Smooth muscle cell of the brain vasculature (primary cell): ENCODE results near the gene ALPK1.
"Not testable (repeated sequence)": the region's sequence is repeated elsewhere in the genome, so short reads cannot be mapped to it uniquely, and the experiment has no call there.

Experiments
- DNase-seq: peaks from one replicate; pipeline ENCODE4 v3.0.0-alpha.2; 2012; ENCODE audit warnings: low read depth, low spot score

The ALPK1 gene

GRCh38 chr4:112296949-112297880, at the start of gene ALPK1:
TSS of gene ALPK1 (plus strand) at chr4:112297369.
- no peak for DNase-seq

- DNase-seq: no peak
These were observed 46.0 kb upstream of the ALPK1 start for GRCh38 chr4:112251019-112251643.

GRCh38 chr4:112252234-112252633, 44.9 kb upstream of the ALPK1 start:
- no peak for DNase-seq

GRCh38 chr4:112253382-112254000, 43.7 kb upstream of the ALPK1 start:
- no peak for DNase-seq

GRCh38 chr4:112257098-112257497, 40.1 kb upstream of the ALPK1 start:
- DNase-seq: no peak

- no peak for DNase-seq
These were observed 30.3 kb upstream of the ALPK1 start for GRCh38 chr4:112266823-112267222.

- no peak for DNase-seq
These were observed 27.1 kb upstream of the ALPK1 start for GRCh38 chr4:112270051-112270450.

GRCh38 chr4:112270640-112271421, 26.3 kb upstream of the ALPK1 start:
- no peak for DNase-seq

GRCh38 chr4:112272292-112272691, 24.9 kb upstream of the ALPK1 start:
- DNase-seq: no peak

- no peak for DNase-seq
These were observed 22.2 kb upstream of the ALPK1 start for GRCh38 chr4:112274959-112275358.

- no peak for DNase-seq
These were observed 21.1 kb upstream of the ALPK1 start for GRCh38 chr4:112276113-112276512.

- DNase-seq: no peak
These were observed 19.9 kb upstream of the ALPK1 start for GRCh38 chr4:112277220-112277619.

GRCh38 chr4:112277705-112278448, 19.3 kb upstream of the ALPK1 start:
- DNase-seq: no peak

GRCh38 chr4:112279025-112279881, 17.9 kb upstream of the ALPK1 start:
- DNase-seq: no peak

- no peak for DNase-seq
These were observed 17.3 kb upstream of the ALPK1 start for GRCh38 chr4:112279882-112280315.

- no peak for DNase-seq
These were observed 16.6 kb upstream of the ALPK1 start for GRCh38 chr4:112280386-112281056.

- DNase-seq: not testable (repeated sequence)
These were observed 15.2 kb upstream of the ALPK1 start for GRCh38 chr4:112281895-112282398.

GRCh38 chr4:112282860-112283667, 14.1 kb upstream of the ALPK1 start:
- DNase-seq: no peak
